ENCODE measurements around the gene PPEF1. TPM values are rescaled to one million over a fixed set of nuclear protein-coding genes. Genes with fewer than 3 reads are reported as not detected.
"Not testable (repeated sequence)": the region's sequence is repeated elsewhere in the genome, so short reads cannot be mapped to it uniquely, and the experiment has no call there.

The PPEF1 gene
- polyA plus RNA-seq, 12 donors, result 0.34 to 1.4 (median 0.68) TPM; not detected in 2

GRCh38 chrX:18793601-18794089 lies 86.2 kb downstream of the PPEF1 start:
- no peak for DNase-seq

GRCh38 chrX:18797141-18797540 lies 89.7 kb downstream of the PPEF1 start:
- no peak for DNase-seq

GRCh38 chrX:18799911-18800310 lies 92.5 kb downstream of the PPEF1 start:
- no peak for DNase-seq

GRCh38 chrX:18809641-18810040 lies 102.2 kb downstream of the PPEF1 start:
- DNase-seq, result no peak

GRCh38 chrX:18810416-18810815 lies 103.0 kb downstream of the PPEF1 start:
- DNase-seq, result no peak

GRCh38 chrX:18825375-18825774 lies 117.9 kb downstream of the PPEF1 start:
- DNase-seq, result no peak

- DNase-seq, result no peak
These were observed 121.5 kb downstream of the PPEF1 start for GRCh38 chrX:18828832-18829404.

- peak; percentile 51 for DNase-seq
These were observed 125.8 kb downstream of the PPEF1 start for GRCh38 chrX:18833071-18833731.

GRCh38 chrX:18847901-18848300 lies 140.5 kb downstream of the PPEF1 start:
- DNase-seq, result not testable (repeated sequence)

GRCh38 chrX:18855919-18856644 lies 148.6 kb downstream of the PPEF1 start:
- DNase-seq, result no peak

GRCh38 chrX:18856645-18856997 lies 149.2 kb downstream of the PPEF1 start:
- DNase-seq, result no peak

GRCh38 chrX:18861511-18861910 lies 154.1 kb downstream of the PPEF1 start:
- no peak for DNase-seq

GRCh38 chrX:18864390-18864920 lies 157.0 kb downstream of the PPEF1 start:
- DNase-seq, result no peak

GRCh38 chrX:18871161-18871890 lies 163.9 kb downstream of the PPEF1 start:
- no peak for DNase-seq

GRCh38 chrX:18871970-18872369 lies 164.5 kb downstream of the PPEF1 start:
- no peak for DNase-seq

- no peak for DNase-seq
These were observed 165.2 kb downstream of the PPEF1 start for GRCh38 chrX:18872621-18873020.

GRCh38 chrX:18873189-18873791 lies 165.8 kb downstream of the PPEF1 start:
- no peak for DNase-seq

- DNase-seq, result no peak
These were observed 166.4 kb downstream of the PPEF1 start for GRCh38 chrX:18873836-18874235.

- no peak for DNase-seq
These were observed 167.3 kb downstream of the PPEF1 start for GRCh38 chrX:18874560-18875255.

GRCh38 chrX:18875256-18875878 lies 167.9 kb downstream of the PPEF1 start:
- no peak for DNase-seq

- DNase-seq, result no peak
These were observed 170.0 kb downstream of the PPEF1 start for GRCh38 chrX:18877469-18877868.
